Keratinocyte (primary cell): ENCODE results near the gene PDK2.

Experiments
- EZH2 ChIP-seq: IDR thresholded peaks from one replicate; pipeline ENCODE4 v1.6.1; 2012; ENCODE audit warnings: inconsistent platforms, mild to moderate bottlenecking, low read length, moderate library complexity
- TF ChIP-seq, protein P1 (sequence below), 3 experiments: IDR thresholded peaks in 1 of 3; conservative IDR thresholded peaks in 1 of 3; optimal IDR thresholded peaks in 1 of 3; 2 replicates in 2 of 3; 3 replicates in 1 of 3; pipeline versions ENCODE3 to v1.5.1; 2011; ENCODE audit warnings: low read length in 3 of 3, mild to moderate bottlenecking in 3 of 3, moderate library complexity in 2 of 3, control low read depth in 1 of 3, inconsistent platforms in 1 of 3; ENCODE audit not compliant: insufficient read depth in 2 of 3; ENCODE audit errors: extremely low read depth in 1 of 3

DNA sequence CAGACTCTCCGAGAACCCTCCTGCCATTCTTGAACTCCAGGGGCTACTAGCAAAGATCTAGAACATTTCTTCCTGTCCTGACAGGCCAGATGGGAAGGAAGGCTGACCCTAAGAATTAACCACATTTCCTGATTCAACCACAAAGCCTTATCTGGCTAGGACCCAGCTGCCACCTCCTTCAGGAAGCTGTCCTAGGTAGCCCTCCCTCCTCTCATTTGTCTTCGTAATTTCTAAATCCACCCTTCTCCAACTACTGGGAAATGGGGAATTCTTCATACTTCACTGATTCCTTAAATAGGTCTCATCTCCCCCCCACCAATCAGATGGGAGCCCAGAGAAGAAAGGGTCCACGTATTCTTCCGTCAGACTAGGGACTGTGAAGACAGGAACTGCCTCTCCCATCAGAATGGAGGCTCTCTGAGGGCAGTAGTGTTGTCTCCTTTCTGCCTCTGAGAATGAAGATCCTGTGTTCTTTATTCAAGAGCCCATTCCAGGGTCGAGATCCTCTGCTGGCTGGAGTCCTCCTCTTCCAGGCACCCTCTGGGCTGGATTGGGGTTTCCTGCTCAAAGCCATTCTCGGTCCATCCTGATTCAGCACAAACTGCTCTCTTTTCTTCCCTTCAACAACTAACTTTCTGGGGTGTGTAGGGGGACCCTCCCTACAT is 32.7 kb downstream of the PDK2 start:
- TF ChIP-seq, protein P1, sequence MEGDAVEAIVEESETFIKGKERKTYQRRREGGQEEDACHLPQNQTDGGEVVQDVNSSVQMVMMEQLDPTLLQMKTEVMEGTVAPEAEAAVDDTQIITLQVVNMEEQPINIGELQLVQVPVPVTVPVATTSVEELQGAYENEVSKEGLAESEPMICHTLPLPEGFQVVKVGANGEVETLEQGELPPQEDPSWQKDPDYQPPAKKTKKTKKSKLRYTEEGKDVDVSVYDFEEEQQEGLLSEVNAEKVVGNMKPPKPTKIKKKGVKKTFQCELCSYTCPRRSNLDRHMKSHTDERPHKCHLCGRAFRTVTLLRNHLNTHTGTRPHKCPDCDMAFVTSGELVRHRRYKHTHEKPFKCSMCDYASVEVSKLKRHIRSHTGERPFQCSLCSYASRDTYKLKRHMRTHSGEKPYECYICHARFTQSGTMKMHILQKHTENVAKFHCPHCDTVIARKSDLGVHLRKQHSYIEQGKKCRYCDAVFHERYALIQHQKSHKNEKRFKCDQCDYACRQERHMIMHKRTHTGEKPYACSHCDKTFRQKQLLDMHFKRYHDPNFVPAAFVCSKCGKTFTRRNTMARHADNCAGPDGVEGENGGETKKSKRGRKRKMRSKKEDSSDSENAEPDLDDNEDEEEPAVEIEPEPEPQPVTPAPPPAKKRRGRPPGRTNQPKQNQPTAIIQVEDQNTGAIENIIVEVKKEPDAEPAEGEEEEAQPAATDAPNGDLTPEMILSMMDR (optimal IDR thresholded peaks at IDR 0.05 in 1 of 3, IDR thresholded peaks at IDR 0.05 in 1 of 3, conservative IDR thresholded peaks at IDR 0.05 in 1 of 3; ENCODE audit: extremely low read depth in 1 of 3, insufficient read depth in 2 of 3, low read length in 3 of 3): no peak
- no peak for TF ChIP-seq EZH2
